ENCODE measurements around the gene CHN2. TPM values are rescaled to one million over a fixed set of nuclear protein-coding genes. Genes with fewer than 3 reads are reported as not detected.
A peak's percentile ranks its signal among the peaks of the same experiment; 100 is the strongest.

Gene CHN2
- total RNA-seq, 1 experiment from 2014 or later: 7.7 TPM

GRCh38 chr7:29265208-29265923 lies 70.8 kb downstream of the CHN2 start:
- H3K4me3 ChIP-seq (ENCODE audit: low read length): no peak overlapping the region
- H3K9me3 ChIP-seq (ENCODE audit: low read length): no peaks in the 10 kb centered on the region
- H4K20me1 ChIP-seq (ENCODE audit: low read length): no peaks in the 10 kb centered on the region
- no peaks in the 10 kb centered on the region for H3F3A ChIP-seq (ENCODE audit: low read length, unreplicated experiment)
- POLR2A ChIA-PET (ENCODE audit: unreplicated experiment): no interaction called here
- no peak overlapping the region for H3K9ac ChIP-seq (ENCODE audit: low read length)
- peaks cover 10% of the 10 kb centered on the region for H3K4me1 ChIP-seq (ENCODE audit: insufficient read depth, low read length)
- intact Hi-C loops (cut with micrococcal nuclease): no loop called here
- TF ChIP-seq EZH2 (IDR thresholded peaks at IDR 0.05; ENCODE audit: low read length, unreplicated experiment) (no peak), EZH2phosphoT487 (IDR thresholded peaks at IDR 0.05; ENCODE audit: borderline replicate concordance, low read length) (no peak), CTCF (conservative IDR thresholded peaks at IDR 0.05; ENCODE audit: low read depth, low read length) (no peak)
- 0 out of 2 replicates have a peak overlapping the region, but pooled peaks have one; percentile 9 for H3K4me2 ChIP-seq (ENCODE audit: low read length)
- peak; percentile 100 for ATAC-seq
- H3K9me2 ChIP-seq (replicated peaks; ENCODE audit: low read length): no peaks in the 10 kb centered on the region
- H2AFZ ChIP-seq (ENCODE audit: low read length): 0 out of 2 replicates have a peak overlapping the region, but pooled peaks have one; percentile 13
- CTCF ChIA-PET: interaction anchor here (0.6 kb wide), 1 partner anchor 49 kb away, joined by 3 read pairs; no protein-coding TSS in a partner anchor
- BruUV-seq (replicated peaks): no TSS peak
- no peak overlapping the region for H3K27ac ChIP-seq (ENCODE audit: low read length)
- H3K36me3 ChIP-seq (ENCODE audit: low read depth, low read length): no peaks in the 10 kb centered on the region
- no peaks in the 10 kb centered on the region for H3K79me2 ChIP-seq (ENCODE audit: low read length)
- no peaks in the 10 kb centered on the region for H3K27me3 ChIP-seq (ENCODE audit: low read length)
- DNase-seq: peak; percentile 75

- DNase-seq (no peak), ATAC-seq (no peak)
- Histone ChIP-seq H3K36me3 (ENCODE audit: low read depth, low read length) (no peaks in the 10 kb centered on the region), H3K9me3 (ENCODE audit: low read length) (no peaks in the 10 kb centered on the region), H3K79me2 (ENCODE audit: low read length) (no peaks in the 10 kb centered on the region), H3K9ac (ENCODE audit: low read length) (no peak overlapping the region), H3K27me3 (ENCODE audit: low read length) (no peaks in the 10 kb centered on the region), H4K20me1 (ENCODE audit: low read length) (no peaks in the 10 kb centered on the region), H3K4me1 (ENCODE audit: insufficient read depth, low read length) (peaks cover 19% of the 10 kb centered on the region), H3K27ac (ENCODE audit: low read length) (no peak overlapping the region), H3F3A (ENCODE audit: low read length, unreplicated experiment) (no peaks in the 10 kb centered on the region), H3K4me2 (ENCODE audit: low read length) (no peak overlapping the region), H2AFZ (ENCODE audit: low read length) (no peak overlapping the region), H3K9me2 (replicated peaks; ENCODE audit: low read length) (no peaks in the 10 kb centered on the region), H3K4me3 (ENCODE audit: low read length) (no peak overlapping the region)
- POLR2A ChIA-PET (ENCODE audit: unreplicated experiment): no interaction called here
- no peak for TF ChIP-seq CTCF (conservative IDR thresholded peaks at IDR 0.05; ENCODE audit: low read depth, low read length)
- no peak for TF ChIP-seq EZH2 (IDR thresholded peaks at IDR 0.05; ENCODE audit: low read length, unreplicated experiment)
- TF ChIP-seq EZH2phosphoT487 (IDR thresholded peaks at IDR 0.05; ENCODE audit: borderline replicate concordance, low read length): no peak
- BruUV-seq (replicated peaks): no TSS peak
- CTCF ChIA-PET: no interaction called here
- intact Hi-C loops (cut with micrococcal nuclease): no loop called here
Observed at GRCh38 chr7:29269935-29270334, 75.4 kb downstream of the CHN2 start.
